Measurements from ENCODE around the gene LMO7.

- TF ChIP-seq CTCF (IDR thresholded peaks at IDR 0.05) (no peak), POLR2A (IDR thresholded peaks at IDR 0.05) (no peak)
Measured at GRCh38 chr13:75596657-75597182, 39.4 kb upstream of the LMO7 start.
